ENCODE measurements around the gene CLCN5.

CLCN5 gene

GRCh38 chrX:49934148-49934547 lies 11.8 kb downstream of the CLCN5 start:
- H3K27ac ChIP-seq, result no peak overlapping the region
- TF ChIP-seq ZFX (IDR thresholded peaks at IDR 0.05) (no peak), CTCF (conservative IDR thresholded peaks at IDR 0.05) (no peak)

GRCh38 chrX:49934729-49935128 lies 12.3 kb downstream of the CLCN5 start:
- TF ChIP-seq ZFX (IDR thresholded peaks at IDR 0.05) (no peak), CTCF (conservative IDR thresholded peaks at IDR 0.05) (no peak)
- no peak overlapping the region for H3K27ac ChIP-seq

GRCh38 chrX:49947781-49948180 lies 25.4 kb downstream of the CLCN5 start:
- TF ChIP-seq CTCF (conservative IDR thresholded peaks at IDR 0.05) (no peak), ZFX (IDR thresholded peaks at IDR 0.05) (no peak)

GRCh38 chrX:49949961-49950360 lies 27.6 kb downstream of the CLCN5 start:
- no peak for TF ChIP-seq ZFX (IDR thresholded peaks at IDR 0.05)
- TF ChIP-seq CTCF (conservative IDR thresholded peaks at IDR 0.05), result no peak

More at GRCh38 chrX:49947781-49948180, 25.4 kb downstream of the CLCN5 start:
- H3K27ac ChIP-seq, result no peak overlapping the region

GRCh38 chrX:49951524-49952193 lies 29.3 kb downstream of the CLCN5 start:
- H3K27ac ChIP-seq, result no peak overlapping the region
- no peak for TF ChIP-seq ZFX (IDR thresholded peaks at IDR 0.05)
- TF ChIP-seq CTCF (conservative IDR thresholded peaks at IDR 0.05), result no peak

More at GRCh38 chrX:49949961-49950360, 27.6 kb downstream of the CLCN5 start:
- no peak overlapping the region for H3K27ac ChIP-seq

DNA sequence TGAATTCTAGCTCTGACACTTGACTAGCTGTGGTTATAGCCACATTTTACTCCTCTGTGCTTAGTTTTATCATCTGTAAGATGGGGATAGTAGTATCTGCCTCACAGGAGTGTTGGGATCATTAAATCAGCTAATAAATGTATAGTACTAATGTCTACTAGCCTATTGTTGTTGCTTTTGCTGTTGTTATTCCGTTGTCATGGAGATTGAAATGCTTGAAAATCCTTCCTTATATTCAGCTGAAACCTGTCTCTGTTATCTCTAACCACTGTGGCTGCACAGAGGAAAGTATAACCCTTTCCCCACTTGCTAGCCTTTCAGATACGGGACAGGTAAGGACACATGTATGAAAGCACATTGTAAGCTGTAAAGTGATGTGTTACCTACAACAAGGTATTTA lies 33.9 kb downstream of the CLCN5 start:
- no peak overlapping the region for H3K27ac ChIP-seq

More for the DNA sequence above, 33.9 kb downstream of the CLCN5 start:
- no peak for TF ChIP-seq CTCF (conservative IDR thresholded peaks at IDR 0.05)
- no peak for TF ChIP-seq ZFX (IDR thresholded peaks at IDR 0.05)
